ENCODE measurements around the gene VWA3A. TPM values are rescaled to one million over a fixed set of nuclear protein-coding genes. Genes with fewer than 3 reads are reported as not detected.

The VWA3A gene
- total RNA-seq, 2 experiments from 2014 or later = not detected

GRCh38 chr16:22161401-22161800 lies 69.1 kb downstream of the VWA3A start:
- ChIA-PET POLR2A (no interaction called here), CTCF (ENCODE audit: unreplicated experiment) (no interaction called here)
- Histone ChIP-seq H2AFZ (ENCODE audit: low read length) (no peak overlapping the region), H3K4me1 (ENCODE audit: insufficient read depth, low read length, poor library complexity, severe bottlenecking) (no peaks in the 10 kb centered on the region), H3K9me3 (ENCODE audit: low read length) (no peaks in the 10 kb centered on the region), H3K4me2 (ENCODE audit: low read length) (no peak overlapping the region), H3K27ac (ENCODE audit: low read depth, low read length, poor library complexity, severe bottlenecking) (no peak overlapping the region), H3K4me3 (ENCODE audit: low read depth, low read length, poor library complexity, severe bottlenecking) (no peak overlapping the region), H3K9me2 (ENCODE audit: insufficient read depth, low read length) (no peaks in the 10 kb centered on the region), H4K20me1 (ENCODE audit: insufficient read depth, low read length) (no peaks in the 10 kb centered on the region), H3K36me3 (ENCODE audit: insufficient read depth, low read length) (no peaks in the 10 kb centered on the region), H3K79me2 (ENCODE audit: insufficient read depth, low read depth, low read length) (no peaks in the 10 kb centered on the region)
- TF ChIP-seq EZH2phosphoT487 (IDR thresholded peaks at IDR 0.05; ENCODE audit: borderline replicate concordance, low read depth, low read length) (no peak), CTCF (conservative IDR thresholded peaks at IDR 0.05; ENCODE audit: low read length) (no peak)
- intact Hi-C loops (cut with micrococcal nuclease; ENCODE audit: unreplicated experiment) = no loop called here
- BruUV-seq (replicated peaks) = no TSS peak
- no peak for DNase-seq (ENCODE audit: low spot score)

- Histone ChIP-seq H3K27ac (ENCODE audit: low read depth, low read length, poor library complexity, severe bottlenecking) (no peak within 1 kb of the TSS), H3K4me2 (ENCODE audit: low read length) (no peak within 1 kb of the TSS), H2AFZ (ENCODE audit: low read length) (no peak within 1 kb of the TSS), H4K20me1 (ENCODE audit: insufficient read depth, low read length) (no peaks in the 10 kb centered on the region), H3K9me3 (ENCODE audit: low read length) (no peaks in the 10 kb centered on the region), H3K4me1 (ENCODE audit: insufficient read depth, low read length, poor library complexity, severe bottlenecking) (no peaks in the 10 kb centered on the region), H3K4me3 (ENCODE audit: low read depth, low read length, poor library complexity, severe bottlenecking) (no peak within 1 kb of the TSS), H3K79me2 (ENCODE audit: insufficient read depth, low read depth, low read length) (no peaks in the 10 kb centered on the region), H3K9me2 (ENCODE audit: insufficient read depth, low read length) (no peaks in the 10 kb centered on the region), H3K36me3 (ENCODE audit: insufficient read depth, low read length) (no peaks in the 10 kb centered on the region)
- BruUV-seq (replicated peaks) = no TSS peak
- intact Hi-C loops (cut with micrococcal nuclease; ENCODE audit: unreplicated experiment) = no loop called here
- ChIA-PET CTCF (ENCODE audit: unreplicated experiment) (no interaction called here), POLR2A (no interaction called here)
- TF ChIP-seq EZH2phosphoT487 (IDR thresholded peaks at IDR 0.05; ENCODE audit: borderline replicate concordance, low read depth, low read length) (no peak), CTCF (conservative IDR thresholded peaks at IDR 0.05; ENCODE audit: low read length) (no peak)
- no peak for DNase-seq (ENCODE audit: low spot score)
Measured at GRCh38 chr16:22161999-22162655, 69.8 kb downstream of the VWA3A start, which contains the start of gene SDR42E2. Gene SDR42E2, plus strand, starts transcription at chr16:22162506. Its CDS starts 3,077 bp downstream, at chr16:22165583.

- ChIA-PET CTCF (ENCODE audit: unreplicated experiment) (no interaction called here), POLR2A (interaction anchor here (0.6 kb wide), 1 partner anchor 8 kb away, joined by 7 read pairs; no protein-coding TSS in a partner anchor)
- H3K27ac ChIP-seq (ENCODE audit: low read depth, low read length, poor library complexity, severe bottlenecking) = no peak overlapping the region
- H2AFZ ChIP-seq (ENCODE audit: low read length) = no peak overlapping the region
- intact Hi-C loops (cut with micrococcal nuclease; ENCODE audit: unreplicated experiment) = no loop called here
- H3K9me3 ChIP-seq (ENCODE audit: low read length) = 0 out of 2 replicates have a peak, but pooled peaks cover 2% of the 10 kb centered on the region
- H3K4me1 ChIP-seq (ENCODE audit: insufficient read depth, low read length, poor library complexity, severe bottlenecking) = no peaks in the 10 kb centered on the region
- H3K4me3 ChIP-seq (ENCODE audit: low read depth, low read length, poor library complexity, severe bottlenecking) = no peak overlapping the region
- BruUV-seq (replicated peaks) = no TSS peak
- DNase-seq (ENCODE audit: low spot score) = no peak
- no peaks in the 10 kb centered on the region for H3K36me3 ChIP-seq (ENCODE audit: insufficient read depth, low read length)
- H3K79me2 ChIP-seq (ENCODE audit: insufficient read depth, low read depth, low read length) = no peaks in the 10 kb centered on the region
- no peak overlapping the region for H3K4me2 ChIP-seq (ENCODE audit: low read length)
- TF ChIP-seq EZH2phosphoT487 (IDR thresholded peaks at IDR 0.05; ENCODE audit: borderline replicate concordance, low read depth, low read length) (no peak), CTCF (conservative IDR thresholded peaks at IDR 0.05; ENCODE audit: low read length) (no peak)
- H4K20me1 ChIP-seq (ENCODE audit: insufficient read depth, low read length) = no peaks in the 10 kb centered on the region
- no peaks in the 10 kb centered on the region for H3K9me2 ChIP-seq (ENCODE audit: insufficient read depth, low read length)
Measured at GRCh38 chr16:22162656-22163009, 70.3 kb downstream of the VWA3A start.
